Uterus (tissue), 2 donors: Measurements from ENCODE around the gene SEC11A.

Source experiments
- CTCF ChIP-seq, 4 experiments: fragments of 200-600 bp in 2 of 4; fragments of 450-650 bp in 2 of 4; sonication (generic) in 2 of 4; IDR thresholded peaks; one replicate each; pipeline ENCODE4 v1.5.1; 2016 to 2019; ENCODE audit warnings: antibody characterized with exemption in 4 of 4, mild to moderate bottlenecking in 2 of 4, moderate library complexity in 1 of 4
- POLR2A ChIP-seq, 2 donors: fragments of 450-650 bp; IDR thresholded peaks; one replicate each; pipeline ENCODE4 v1.6.1; 2016; ENCODE audit warnings: antibody characterized with exemption in 2 of 2, mild to moderate bottlenecking in 1 of 2, moderate library complexity in 1 of 2

GRCh38 chr15:84699538-84700191, 16.3 kb downstream of the SEC11A start:
- TF ChIP-seq POLR2A (IDR thresholded peaks at IDR 0.05) (no peak), CTCF (IDR thresholded peaks at IDR 0.05) (no peak)
